Suppressor macrophage treated with lipopolysaccharide for 4 hours (primary cell): ENCODE results near the gene AFAP1.
"Not testable (repeated sequence)": the region's sequence is repeated elsewhere in the genome, so short reads cannot be mapped to it uniquely, and the experiment has no call there.

Experiments used
- DNase-seq: peaks from one replicate; pipeline ENCODE4 v3.0.0-alpha.2; 2020

AFAP1 gene

GRCh38 chr4:7944599-7945220, 5.0 kb upstream of the AFAP1 start:
- no peak for DNase-seq

- not testable (repeated sequence) for DNase-seq
Observed at GRCh38 chr4:7943688-7944087, 4.0 kb upstream of the AFAP1 start.

GRCh38 chr4:7943211-7943610, 3.5 kb upstream of the AFAP1 start:
- DNase-seq: no peak

DNA sequence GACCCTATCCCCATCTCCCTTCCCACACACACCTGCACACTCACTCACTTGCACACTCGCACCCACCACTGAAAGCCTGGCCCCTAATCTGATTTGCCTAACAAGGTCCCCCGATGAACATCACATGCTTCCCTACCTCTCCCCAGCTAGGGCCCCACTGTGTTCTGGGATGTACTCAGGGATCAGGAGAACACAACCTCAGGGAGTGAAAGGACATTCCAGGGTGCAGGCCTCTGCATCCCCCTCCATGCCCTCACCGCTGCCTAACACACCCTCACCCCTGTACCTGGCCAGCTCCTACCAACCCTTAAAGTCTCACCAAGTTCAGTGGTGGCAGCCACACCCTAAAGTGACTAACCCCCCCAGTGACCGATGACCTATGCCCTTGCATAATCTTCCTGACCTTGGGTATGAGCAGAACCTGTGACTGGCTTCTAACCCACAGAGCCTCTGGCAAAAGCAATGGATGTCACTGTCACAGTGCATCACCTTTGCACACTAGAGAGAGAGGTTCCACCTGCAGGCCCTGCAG, 2.4 kb upstream of the AFAP1 start:
- DNase-seq: peak; percentile 9

DNA sequence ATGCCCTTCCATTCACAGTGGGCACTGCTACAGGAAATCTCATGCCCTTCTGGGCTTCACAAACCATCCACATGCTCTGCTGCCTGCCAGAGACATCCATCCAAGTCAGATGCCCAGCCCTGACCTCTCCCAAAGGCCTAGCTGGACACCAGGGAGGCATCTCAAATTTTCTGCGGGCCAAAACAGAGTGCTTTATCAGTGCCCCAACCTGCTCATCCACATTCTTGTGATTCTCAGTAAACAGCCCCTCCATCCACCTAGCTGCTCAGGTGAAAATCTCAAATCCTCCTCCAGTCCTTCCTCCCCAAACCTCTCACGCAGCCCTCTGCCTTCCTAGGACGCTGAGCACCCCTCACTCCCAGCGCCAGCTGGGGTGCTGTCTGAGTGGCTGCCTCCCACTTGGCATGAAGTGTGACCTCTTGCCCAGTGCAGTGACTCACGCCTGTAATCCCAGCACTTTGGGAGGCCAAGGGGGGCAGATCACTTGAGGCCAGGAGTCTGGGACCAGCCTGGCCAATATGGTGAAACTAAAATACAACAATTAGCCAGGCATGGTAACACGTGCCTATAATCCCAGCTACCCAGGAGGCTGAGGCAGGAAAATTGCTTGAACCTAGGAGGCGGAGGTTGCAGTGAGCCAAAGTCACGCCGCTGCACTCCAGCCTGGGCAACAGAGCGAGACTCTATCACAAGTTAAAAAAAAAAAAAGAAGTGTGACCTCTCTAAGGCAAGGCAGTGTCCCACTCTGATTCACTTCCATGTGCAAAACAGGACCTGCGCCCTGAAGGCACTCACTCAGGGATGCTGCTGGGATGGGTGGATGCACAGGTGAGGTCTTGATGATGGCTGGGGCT, 1.7 kb upstream of the AFAP1 start:
- no peak for DNase-seq

DNA sequence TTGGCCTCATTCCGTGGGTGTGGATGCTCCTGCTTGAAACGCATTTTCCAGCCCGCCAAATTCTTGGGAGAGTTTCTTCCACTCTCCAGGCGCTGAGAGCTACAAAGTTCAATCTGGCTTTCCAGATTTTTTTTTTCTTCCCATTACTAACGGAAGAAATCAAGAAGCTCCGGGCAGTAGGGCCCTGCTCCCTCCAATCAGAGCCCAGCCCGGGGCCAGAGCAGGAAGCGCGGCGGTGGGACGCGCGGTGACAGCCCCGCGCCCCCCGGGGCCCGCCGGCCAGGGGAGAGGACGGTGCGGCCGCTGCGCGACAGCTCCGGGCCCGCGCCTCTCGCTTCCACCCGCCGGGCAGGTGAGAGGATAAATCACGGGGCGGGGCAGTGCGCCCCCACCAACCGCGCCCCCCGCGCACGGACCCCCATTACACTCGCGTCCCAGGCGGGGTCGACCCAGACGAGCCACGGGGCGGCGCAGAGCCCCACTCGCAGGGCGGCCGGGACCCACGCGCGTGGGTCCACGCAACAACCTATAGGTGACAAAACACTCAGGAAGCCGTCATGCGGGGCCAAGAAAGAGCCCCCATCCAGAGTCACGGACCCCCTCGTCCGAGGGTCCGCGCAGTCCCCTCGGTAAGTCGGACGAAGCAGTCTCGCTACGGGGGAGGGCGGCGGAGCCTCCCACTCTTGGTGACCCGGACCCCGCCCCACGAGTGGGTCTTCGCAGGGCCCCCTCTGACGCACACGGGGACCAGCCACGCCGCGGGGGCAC, 868 bp downstream of the AFAP1 start:
- DNase-seq: no peak

GRCh38 chr4:7938266-7938608, 1.4 kb downstream of the AFAP1 start:
- DNase-seq: no peak

DNA sequence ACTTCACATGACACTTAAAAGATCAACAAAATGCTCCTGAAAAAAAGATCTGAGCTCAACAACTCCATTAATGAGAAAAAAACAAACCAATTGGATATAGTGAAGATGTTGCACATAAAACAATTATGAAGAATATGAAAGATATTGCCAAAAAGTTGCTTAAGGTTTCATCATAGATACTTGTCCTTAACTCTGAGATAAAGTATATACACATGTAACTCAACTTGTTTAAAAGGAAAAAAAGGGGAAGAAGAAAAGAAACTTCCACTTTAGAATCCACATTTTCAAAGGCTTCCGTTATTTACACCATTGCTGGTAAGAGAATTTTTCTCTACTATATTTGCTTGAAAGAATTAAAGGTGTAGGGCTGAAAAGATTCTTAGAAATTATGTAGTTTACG, 2.7 kb downstream of the AFAP1 start:
- no peak for DNase-seq

DNA sequence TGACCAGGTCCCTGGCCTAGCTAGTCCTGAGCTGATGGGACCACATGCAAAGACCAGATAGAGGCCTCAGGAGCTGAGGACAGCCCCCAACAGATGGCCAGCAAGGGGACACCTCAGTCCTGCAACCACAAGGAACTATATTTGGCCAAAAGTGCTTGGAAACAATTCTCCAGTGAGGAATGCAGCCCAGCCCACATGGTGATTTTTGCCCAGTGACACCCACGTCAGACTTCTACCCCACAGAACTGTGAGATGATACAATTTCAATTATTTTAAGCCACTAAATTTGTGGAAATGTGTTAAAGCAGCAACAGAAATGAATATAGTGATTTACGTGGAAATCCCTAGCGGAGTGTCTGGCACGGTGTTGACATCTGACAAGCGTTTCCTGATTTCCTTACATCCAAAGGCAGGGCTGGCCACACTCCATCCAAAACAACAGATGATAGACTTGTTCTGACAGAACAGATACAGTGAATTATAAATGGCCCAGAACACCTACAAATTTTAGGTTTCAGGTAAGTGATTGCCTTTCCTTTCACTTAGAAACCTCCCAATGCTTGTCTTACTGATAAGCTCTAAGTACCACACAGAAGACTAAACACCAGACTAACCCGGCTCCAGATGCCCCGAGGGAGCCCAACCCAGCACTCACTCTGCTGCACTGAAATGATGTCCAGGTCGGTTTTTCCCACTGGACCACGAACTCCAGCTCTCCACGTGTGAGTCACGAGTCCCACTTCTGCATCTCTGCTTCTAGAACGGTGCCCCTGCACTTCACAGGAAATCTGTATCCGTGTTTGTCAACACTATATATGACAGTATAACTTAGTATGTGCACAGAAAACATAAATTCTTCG, 5.8 kb downstream of the AFAP1 start:
- no peak for DNase-seq

- no peak for DNase-seq
Observed at GRCh38 chr4:7932287-7932686, 7.4 kb downstream of the AFAP1 start.

DNA sequence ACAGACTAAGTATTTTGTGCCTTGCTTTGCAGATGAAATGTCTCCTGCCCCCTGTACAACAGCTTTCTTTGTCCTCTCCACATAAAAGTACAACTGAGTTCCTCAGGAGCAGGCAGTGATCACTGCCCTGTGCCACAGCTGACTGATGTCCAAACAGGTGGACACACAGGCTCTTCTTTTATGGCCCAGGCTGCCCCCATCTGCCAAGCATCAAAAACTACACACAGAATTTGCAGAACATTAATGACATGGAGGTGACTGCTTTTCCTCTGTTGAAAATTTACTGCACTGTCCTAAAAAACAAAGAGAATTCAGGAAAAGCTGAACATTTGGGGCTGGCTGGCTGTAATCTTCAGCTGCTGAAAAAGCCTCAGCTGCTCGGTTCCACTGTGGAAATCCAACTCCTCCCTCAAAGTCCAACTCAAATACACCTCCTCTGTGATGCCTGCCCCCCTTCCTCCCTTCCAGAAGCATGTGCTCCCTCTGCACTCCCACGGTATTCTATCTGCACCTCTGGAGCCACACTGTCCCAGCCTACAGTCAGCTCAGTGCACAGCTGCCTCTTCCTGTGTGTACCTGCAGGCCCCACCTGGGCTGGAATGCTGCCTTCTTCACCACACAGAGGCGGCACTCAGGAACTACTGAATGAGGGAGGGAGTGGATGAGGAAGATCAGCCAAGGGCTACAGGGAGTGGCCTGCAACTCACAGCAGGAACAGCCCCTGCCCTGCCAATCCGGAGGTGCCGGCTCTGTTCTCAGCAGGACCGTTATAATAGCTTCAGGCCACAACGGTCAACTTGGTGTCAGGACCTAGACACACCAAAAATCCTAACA, 10.3 kb downstream of the AFAP1 start:
- no peak for DNase-seq

GRCh38 chr4:7928711-7929110, 10.9 kb downstream of the AFAP1 start:
- DNase-seq: no peak

GRCh38 chr4:7926822-7927221, 12.8 kb downstream of the AFAP1 start:
- no peak for DNase-seq

DNA sequence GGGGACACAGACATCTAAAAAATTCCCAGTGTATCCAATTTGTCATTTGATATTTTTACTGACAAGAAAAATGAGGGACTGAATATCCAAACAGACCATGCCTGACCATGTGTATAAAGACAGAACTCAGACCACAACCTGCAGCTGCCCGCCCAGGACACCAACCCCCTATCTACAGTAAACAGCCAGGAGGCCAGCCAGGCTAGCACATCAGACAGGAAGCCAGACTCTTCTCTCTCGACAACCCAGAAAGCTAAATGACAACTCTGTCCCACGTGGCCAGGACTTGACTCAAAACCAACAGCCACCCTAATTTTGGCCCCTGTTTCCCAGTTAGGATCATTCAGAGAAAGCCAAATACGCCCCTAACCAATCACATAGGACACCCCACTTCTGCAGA, 15.1 kb downstream of the AFAP1 start:
- no peak for DNase-seq

- DNase-seq: no peak
Observed at GRCh38 chr4:7924163-7924562, 15.5 kb downstream of the AFAP1 start.

DNA sequence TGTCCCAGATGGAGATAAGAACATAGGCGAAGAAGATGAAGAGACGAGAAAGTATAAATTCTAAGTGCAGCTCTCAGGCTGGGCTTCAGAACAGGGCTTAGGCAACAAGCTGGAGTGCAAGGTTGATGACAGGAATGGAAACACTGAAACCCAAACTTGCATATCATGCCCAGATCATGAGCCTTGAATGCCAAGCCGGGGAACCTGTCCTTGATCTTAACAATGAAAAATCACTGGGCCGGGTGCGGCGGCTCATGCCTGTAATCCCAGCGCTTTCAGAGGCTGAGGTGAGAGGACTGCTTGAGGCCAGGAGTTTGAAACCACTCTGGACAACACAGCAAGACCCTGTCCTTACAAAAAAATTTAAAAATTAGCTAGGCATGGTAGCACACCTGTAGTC, 17.2 kb downstream of the AFAP1 start:
- DNase-seq: no peak

GRCh38 chr4:7918981-7919380, 20.7 kb downstream of the AFAP1 start:
- no peak for DNase-seq

DNA sequence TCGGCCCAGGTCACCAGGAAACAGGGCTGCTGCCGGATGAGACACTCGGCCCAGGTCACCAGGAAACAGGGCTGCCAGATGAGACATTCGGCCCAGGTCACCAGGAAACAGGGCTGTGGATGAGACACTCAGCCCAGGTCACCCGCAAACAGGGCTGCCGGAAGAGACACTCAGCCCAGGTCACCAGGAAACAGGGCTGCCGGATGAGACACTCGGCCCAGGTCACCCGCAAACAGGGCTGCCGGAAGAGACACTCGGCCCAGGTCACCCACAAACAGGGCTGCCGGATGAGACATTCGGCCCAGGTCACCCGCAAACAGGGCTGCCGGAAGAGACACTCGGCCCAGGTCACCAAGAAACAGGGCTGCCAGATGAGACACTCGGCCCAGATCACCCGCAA, 21.5 kb downstream of the AFAP1 start:
- not testable (repeated sequence) for DNase-seq

GRCh38 chr4:7917669-7918068, 22.0 kb downstream of the AFAP1 start:
- no peak for DNase-seq

- DNase-seq: no peak
Observed at GRCh38 chr4:7915875-7916242, 23.8 kb downstream of the AFAP1 start.

DNA sequence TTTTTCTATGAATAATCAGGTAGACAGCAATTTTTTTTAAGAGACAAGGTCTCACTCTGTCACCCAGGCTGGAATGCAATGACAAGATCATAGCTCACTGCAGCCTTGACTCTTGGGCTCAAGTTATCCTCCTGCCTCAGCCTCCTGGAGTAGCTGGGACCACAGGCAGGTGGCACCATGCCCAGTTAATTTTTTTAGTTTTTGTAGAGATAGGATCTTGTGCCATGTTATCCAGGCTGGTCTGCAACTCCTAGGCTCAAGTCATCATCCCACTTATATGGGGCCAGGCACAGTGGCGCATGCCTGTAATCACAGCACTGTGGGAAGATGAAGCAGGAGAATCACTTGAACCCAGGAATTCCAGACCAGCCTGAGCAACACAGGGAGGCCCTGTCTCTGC, 26.8 kb downstream of the AFAP1 start:
- no peak for DNase-seq
